Measurements from ENCODE around the gene ESAM.

GRCh38 chr11:124799348-124800225 is 37.5 kb upstream of the ESAM start:
- TF ChIP-seq FOXA1 (IDR thresholded peaks at IDR 0.05) (no peak), CTCF (IDR thresholded peaks at IDR 0.05; ENCODE audit: low read depth, low read length, missing input control) (no peak), REST (IDR thresholded peaks at IDR 0.05) (no peak)

All from liver (tissue), 2 donors.